ENCODE data around the gene PLD5.
"Not testable (repeated sequence)": the region's sequence is repeated elsewhere in the genome, so short reads cannot be mapped to it uniquely, and the experiment has no call there.

The PLD5 gene

GRCh38 chr1:242209063-242209462 is 315.4 kb downstream of the PLD5 start:
- DNase-seq (ENCODE audit: low spot score): no peak

- no peak for DNase-seq (ENCODE audit: low spot score)
Measured at GRCh38 chr1:242208021-242208420, 316.5 kb downstream of the PLD5 start.

- DNase-seq (ENCODE audit: low spot score): no peak
Measured at GRCh38 chr1:242206994-242207393, 317.5 kb downstream of the PLD5 start.

- no peak for DNase-seq (ENCODE audit: low spot score)
Measured at GRCh38 chr1:242205622-242206489, 318.6 kb downstream of the PLD5 start.

- no peak for DNase-seq (ENCODE audit: low spot score)
Measured at GRCh38 chr1:242203262-242203661, 321.2 kb downstream of the PLD5 start.

GRCh38 chr1:242201090-242201489 is 323.4 kb downstream of the PLD5 start:
- no peak for DNase-seq (ENCODE audit: low spot score)

- no peak for DNase-seq (ENCODE audit: low spot score)
Measured at GRCh38 chr1:242199776-242200458, 324.6 kb downstream of the PLD5 start.

- no peak for DNase-seq (ENCODE audit: low spot score)
Measured at GRCh38 chr1:242197907-242198820, 326.3 kb downstream of the PLD5 start.

- no peak for DNase-seq (ENCODE audit: low spot score)
Measured at GRCh38 chr1:242196914-242197313, 327.6 kb downstream of the PLD5 start.

GRCh38 chr1:242196101-242196500 is 328.4 kb downstream of the PLD5 start:
- no peak for DNase-seq (ENCODE audit: low spot score)

- DNase-seq (ENCODE audit: low spot score): no peak
Measured at GRCh38 chr1:242189591-242189990, 334.9 kb downstream of the PLD5 start.

GRCh38 chr1:242187816-242188215 is 336.7 kb downstream of the PLD5 start:
- no peak for DNase-seq (ENCODE audit: low spot score)

- no peak for DNase-seq (ENCODE audit: low spot score)
Measured at GRCh38 chr1:242187171-242187570, 337.3 kb downstream of the PLD5 start.

GRCh38 chr1:242185731-242186130 is 338.8 kb downstream of the PLD5 start:
- DNase-seq (ENCODE audit: low spot score): no peak

GRCh38 chr1:242184955-242185354 is 339.5 kb downstream of the PLD5 start:
- no peak for DNase-seq (ENCODE audit: low spot score)

- DNase-seq (ENCODE audit: low spot score): not testable (repeated sequence)
Measured at GRCh38 chr1:242179767-242180166, 344.7 kb downstream of the PLD5 start.

- DNase-seq (ENCODE audit: low spot score): no peak
Measured at GRCh38 chr1:242178924-242179708, 345.4 kb downstream of the PLD5 start.

GRCh38 chr1:242178436-242178835 is 346.1 kb downstream of the PLD5 start:
- DNase-seq (ENCODE audit: low spot score): no peak

GRCh38 chr1:242162140-242162539 is 362.4 kb downstream of the PLD5 start:
- no peak for DNase-seq (ENCODE audit: low spot score)

GRCh38 chr1:242147096-242147976 is 377.2 kb downstream of the PLD5 start:
- DNase-seq (ENCODE audit: low spot score): no peak

GRCh38 chr1:242146652-242147051 is 377.8 kb downstream of the PLD5 start:
- no peak for DNase-seq (ENCODE audit: low spot score)
